IMR-90 (cell line): ENCODE results near the gene SDK1. TPM values are rescaled to one million over a fixed set of nuclear protein-coding genes. Genes with fewer than 3 reads are reported as not detected.

Source experiments
- ATAC-seq: fragments of 200-7000 bp; cut with Tn5 transposase; 2 replicates; pipeline ENCODE4 v1.9.1; 2020; ENCODE audit warnings: low read depth, mild to moderate bottlenecking, moderate library complexity
- BruUV-seq: library from RNA; stranded (reverse); fragments of 400-500 nt; replicated peaks from 2 replicates; lab custom pipeline; 2021; lab: Mats Ljungman, UMichigan
- CTCF ChIA-PET: fragments of 300-600 bp; formaldehyde crosslinking; extraction: SDS; loops from one replicate; lab custom pipeline; 2021; ENCODE audit warnings: antibody characterized with exemption; lab: Yijun Ruan, JAX
- POLR2A ChIA-PET: fragments of 300-600 bp; sonication (Branson Sonifier 250); formaldehyde crosslinking; loops from one replicate; lab custom pipeline; 2022; ENCODE audit warnings: antibody characterized with exemption; ENCODE audit not compliant: unreplicated experiment; lab: Charles Lee
- DNase-seq: peaks from one replicate; pipeline ENCODE4 v3.0.0; 2013
- H2AFZ ChIP-seq: replicated peaks from 2 replicates; pipeline ENCODE3; 2013; ENCODE audit warnings: low read length, mild to moderate bottlenecking; ENCODE audit not compliant: poor library complexity
- H2AK5ac ChIP-seq: 2 replicates; pipeline ENCODE4 v1.6.1; 2013; ENCODE audit warnings: low read depth, low read length, inconsistent platforms
- H2AK9ac ChIP-seq: replicated peaks from 2 replicates; pipeline ENCODE3; 2013; ENCODE audit warnings: mild to moderate bottlenecking, low read depth, low read length, moderate library complexity; ENCODE audit not compliant: poor library complexity
- H2BK120ac ChIP-seq: 2 replicates; pipeline ENCODE4 v1.6.1; 2013; ENCODE audit warnings: low read depth, low read length, inconsistent platforms
- H2BK15ac ChIP-seq: 3 replicates; pipeline ENCODE4 v1.6.1; 2013; ENCODE audit warnings: low read depth, low read length, inconsistent platforms
- H2BK20ac ChIP-seq: 2 replicates; pipeline ENCODE4 v1.6.1; 2013; ENCODE audit warnings: low read depth, mild to moderate bottlenecking, inconsistent platforms, low read length, moderate library complexity
- H2BK5ac ChIP-seq: 2 replicates; pipeline ENCODE4 v1.6.1; 2013; ENCODE audit warnings: mild to moderate bottlenecking, low read depth, low read length, inconsistent platforms; ENCODE audit not compliant: poor library complexity, severe bottlenecking
- H3K14ac ChIP-seq: replicated peaks from 2 replicates; pipeline ENCODE4 v1.6.1; 2013; ENCODE audit warnings: low read depth, low read length, inconsistent platforms
- H3K18ac ChIP-seq: 2 replicates; pipeline ENCODE4 v1.6.1; 2013; ENCODE audit warnings: low read depth, low read length, control low read depth
- H3K23ac ChIP-seq: 2 replicates; pipeline ENCODE4 v1.6.1; 2013; ENCODE audit warnings: low read depth, low read length, inconsistent platforms
- H3K27ac ChIP-seq: 2 replicates; pipeline ENCODE4 v1.5.1; 2013; ENCODE audit warnings: mild to moderate bottlenecking, control low read depth, low read length; ENCODE audit not compliant: insufficient read depth
- H3K27me3 ChIP-seq: 2 replicates; pipeline ENCODE4 v1.6.1; 2013; ENCODE audit warnings: low read length; ENCODE audit not compliant: control insufficient read depth, insufficient read depth
- H3K36me3 ChIP-seq: 2 replicates; pipeline ENCODE4 v1.6.1; 2013; ENCODE audit warnings: low read length, mixed read lengths; ENCODE audit not compliant: control insufficient read depth, insufficient read depth
- H3K4ac ChIP-seq: 2 replicates; pipeline ENCODE4 v1.6.1; 2013; ENCODE audit warnings: low read depth, low read length, inconsistent platforms
- H3K4me1 ChIP-seq: 2 replicates; pipeline ENCODE4 v1.6.1; 2013; ENCODE audit warnings: low read length, mixed read lengths; ENCODE audit not compliant: control insufficient read depth, insufficient read depth
- H3K4me2 ChIP-seq: 2 replicates; pipeline ENCODE4 v1.6.1; 2013; ENCODE audit warnings: low read depth, mild to moderate bottlenecking, control low read depth, low read length, moderate library complexity
- H3K4me3 ChIP-seq: 2 replicates; pipeline ENCODE4 v1.5.1; 2013; ENCODE audit warnings: low read depth, mild to moderate bottlenecking, control low read depth, low read length, moderate library complexity; ENCODE audit not compliant: insufficient read depth
- H3K56ac ChIP-seq: 2 replicates; pipeline ENCODE4 v1.6.1; 2013; ENCODE audit warnings: low read length, inconsistent platforms; ENCODE audit not compliant: insufficient read depth; ENCODE audit errors: extremely low read depth
- H3K79me1 ChIP-seq, 2 experiments: 2 replicates each; pipeline ENCODE4 v1.6.1; 2013; ENCODE audit warnings: low read length in 2 of 2, inconsistent platforms in 1 of 2, low read depth in 1 of 2
- H3K9ac ChIP-seq: 2 replicates; pipeline ENCODE4 v1.6.1; 2013; ENCODE audit warnings: low read depth, low read length, control low read depth
- H3K9me1 ChIP-seq: 2 replicates; pipeline ENCODE4 v1.6.1; 2013; ENCODE audit warnings: low read length, inconsistent platforms; ENCODE audit not compliant: insufficient read depth
- H3K9me3 ChIP-seq: 2 replicates; pipeline ENCODE4 v1.6.1; 2013; ENCODE audit warnings: low read length; ENCODE audit not compliant: control insufficient read depth, insufficient read depth
- H4K20me1 ChIP-seq: 2 replicates; pipeline ENCODE4 v1.6.1; 2013; ENCODE audit warnings: low read length, inconsistent platforms; ENCODE audit not compliant: insufficient read depth
- H4K5ac ChIP-seq: 2 replicates; pipeline ENCODE4 v1.6.1; 2013; ENCODE audit warnings: mild to moderate bottlenecking, low read depth, low read length, control low read depth
- H4K8ac ChIP-seq, 2 experiments: 2 replicates each; pipeline ENCODE4 v1.6.1; 2013; ENCODE audit warnings: low read depth in 2 of 2, low read length in 2 of 2, control low read depth in 1 of 2, inconsistent platforms in 1 of 2
- H4K91ac ChIP-seq: 2 replicates; pipeline ENCODE4 v1.6.1; 2013; ENCODE audit warnings: low read depth, low read length, inconsistent platforms; ENCODE audit not compliant: insufficient read depth
- MAFK ChIP-seq: IDR thresholded peaks from 2 replicates; pipeline ENCODE4 v1.6.1; 2012; ENCODE audit warnings: low read depth, low read length, improper control_type of control experiment
- MAZ ChIP-seq: IDR thresholded peaks from 2 replicates; pipeline ENCODE4 v1.6.1; 2012; ENCODE audit warnings: low read depth, mild to moderate bottlenecking, low read length, improper control_type of control experiment, moderate library complexity, borderline replicate concordance
- MXI1 ChIP-seq: IDR thresholded peaks from 2 replicates; pipeline ENCODE4 v1.6.1; 2012; ENCODE audit warnings: low read depth, mild to moderate bottlenecking, low read length, moderate library complexity, borderline replicate concordance
- NFE2L2 ChIP-seq: fragments of 150-350 bp; IDR thresholded peaks from 2 replicates; pipeline ENCODE4 v1.6.1; 2016; ENCODE audit warnings: low read depth, mild to moderate bottlenecking, low read length
- POLR2A ChIP-seq: IDR thresholded peaks from 2 replicates; pipeline ENCODE4 v1.6.1; 2012; ENCODE audit warnings: mild to moderate bottlenecking, low read depth, low read length
- RFX5 ChIP-seq: IDR thresholded peaks from 2 replicates; pipeline ENCODE4 v1.8.0; 2012; ENCODE audit warnings: low read depth, mild to moderate bottlenecking, low read length, moderate library complexity
- WGBS, 2 experiments: methylation state at CpG; one replicate each; pipeline versions ENCODE4 v1.1.5 to v1.1.7; 2013; ENCODE audit warnings: missing lambda C conversion rate in 2 of 2; ENCODE audit not compliant: insufficient read length in 1 of 2; ENCODE audit errors: extremely low coverage in 2 of 2; 5-methylcytosine and 5-hydroxymethylcytosine counted together
- dilution Hi-C: fragments of 300-500 bp; cut with HindIII; formaldehyde crosslinking; loops from one replicate; pipeline ENCODE4 v1.14.3; 2018; ENCODE audit warnings: low sequenced_read_pairs; ENCODE audit not compliant: unreplicated experiment
- in situ Hi-C: fragments of 300-500 bp; cut with MboI; formaldehyde crosslinking; loops from 3 replicates; pipeline ENCODE4 v1.14.3; 2019; ENCODE audit warnings: low sequenced_read_pairs, inconsistent platforms, mixed read lengths
- intact Hi-C: fragments of 100-400 bp; cut with micrococcal nuclease; formaldehyde crosslinking; loops from 2 replicates; pipeline ENCODE4 v1.10.0; 2022
- polyA plus RNA-seq, 3 experiments: library from polyadenylated mRNA; depleted of rRNA; stranded (reverse); fragments of >200 nt; gene quantifications; 2 replicates each; pipeline ENCODE4 v1.2.3, GENCODE V29; 2012; ENCODE audit warnings: low replicate concordance in 1 of 3
- total RNA-seq: library from RNA; depleted of rRNA; stranded (reverse); fragments of >200 nt; gene quantifications from 2 replicates; pipeline ENCODE4 v1.2.3, GENCODE V29; 2012
- TF ChIP-seq, protein P1 (sequence below): fragments of 150-350 bp; IDR thresholded peaks from 2 replicates; pipeline ENCODE4 v1.6.1; 2016; ENCODE audit warnings: low read depth, mild to moderate bottlenecking, low read length, moderate library complexity, borderline replicate concordance
- TF ChIP-seq, protein P2 (sequence below): conservative IDR thresholded peaks from 2 replicates; pipeline ENCODE4 v1.5.1; 2012; ENCODE audit warnings: mild to moderate bottlenecking, low read depth, low read length, improper control_type of control experiment

The SDK1 gene
- total and polyA plus RNA-seq, 2 of the 4 experiments (the other 2 are of a cell fraction): 1.5 to 1.6 TPM

DNA sequence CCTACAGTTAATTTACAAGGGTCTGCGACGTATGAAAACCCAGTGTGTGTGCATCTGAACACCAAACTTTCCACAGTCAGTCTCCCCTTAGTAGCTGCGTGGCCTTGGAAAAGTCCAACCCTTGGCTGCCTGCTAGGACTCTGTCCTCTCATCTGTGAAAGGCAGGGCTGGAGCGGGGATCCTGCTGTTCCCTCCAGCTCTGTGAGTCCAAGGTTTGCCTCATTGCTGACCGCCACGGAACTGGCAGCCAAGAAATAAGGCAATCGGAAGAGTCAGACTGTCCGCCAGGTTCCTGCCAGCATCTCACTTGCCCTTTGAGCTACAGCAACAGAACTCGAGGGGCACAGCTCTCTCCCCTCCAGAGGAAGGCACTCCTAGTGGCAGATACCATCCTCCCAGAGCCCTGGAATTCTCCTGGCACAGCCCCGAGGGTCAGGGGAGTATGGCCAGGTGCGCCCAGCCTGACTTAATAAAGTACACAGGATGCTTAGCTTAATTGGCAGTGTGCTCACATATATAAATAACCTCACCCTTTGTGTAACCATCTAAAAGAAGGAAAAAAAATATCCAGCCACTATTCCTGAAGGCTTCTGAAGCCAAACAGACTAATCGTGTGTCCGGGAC, 851.0 kb downstream of the SDK1 start:
- no peak overlapping the region for H3K4me3 ChIP-seq
- no peak overlapping the region for H2BK20ac ChIP-seq
- ATAC-seq (no peak), DNase-seq (no peak)
- no peaks in the 10 kb centered on the region for H3K9me1 ChIP-seq
- H3K9me3 ChIP-seq: peaks cover 3% of the 10 kb centered on the region; the same call in 1 of the 2 replicates
- H2AK5ac ChIP-seq: no peak overlapping the region
- H4K8ac ChIP-seq: no peak overlapping the region
- dilution Hi-C loops (no loop called here), in situ Hi-C loops (no loop called here), intact Hi-C loops (no loop called here)
- ChIA-PET POLR2A (no interaction called here), CTCF (no interaction called here)
- no peak overlapping the region for H3K4me2 ChIP-seq
- H3K14ac ChIP-seq: no peak overlapping the region
- H2BK15ac ChIP-seq: no peak overlapping the region
- H3K79me1 ChIP-seq: no peaks in the 10 kb centered on the region
- H3K27ac ChIP-seq: no peak overlapping the region
- H3K23ac ChIP-seq: no peak overlapping the region
- no peaks in the 10 kb centered on the region for H3K36me3 ChIP-seq
- H3K27me3 ChIP-seq: no peaks in the 10 kb centered on the region
- no TSS peak for BruUV-seq
- H2AK9ac ChIP-seq: no peak overlapping the region
- H3K18ac ChIP-seq: no peak overlapping the region
- H2AFZ ChIP-seq: no peak overlapping the region
- H4K91ac ChIP-seq: no peak overlapping the region
- no peak overlapping the region for H3K4ac ChIP-seq
- no peak overlapping the region for H4K5ac ChIP-seq
- H3K56ac ChIP-seq: no peak overlapping the region
- TF ChIP-seq MAFK: no peak
- no peak for TF ChIP-seq NFE2L2
- TF ChIP-seq MAZ: no peak
- TF ChIP-seq, protein P1, sequence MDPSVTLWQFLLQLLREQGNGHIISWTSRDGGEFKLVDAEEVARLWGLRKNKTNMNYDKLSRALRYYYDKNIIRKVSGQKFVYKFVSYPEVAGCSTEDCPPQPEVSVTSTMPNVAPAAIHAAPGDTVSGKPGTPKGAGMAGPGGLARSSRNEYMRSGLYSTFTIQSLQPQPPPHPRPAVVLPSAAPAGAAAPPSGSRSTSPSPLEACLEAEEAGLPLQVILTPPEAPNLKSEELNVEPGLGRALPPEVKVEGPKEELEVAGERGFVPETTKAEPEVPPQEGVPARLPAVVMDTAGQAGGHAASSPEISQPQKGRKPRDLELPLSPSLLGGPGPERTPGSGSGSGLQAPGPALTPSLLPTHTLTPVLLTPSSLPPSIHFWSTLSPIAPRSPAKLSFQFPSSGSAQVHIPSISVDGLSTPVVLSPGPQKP: no peak
- TF ChIP-seq RFX5: no peak
- TF ChIP-seq MXI1: no peak
- TF ChIP-seq, protein P2, sequence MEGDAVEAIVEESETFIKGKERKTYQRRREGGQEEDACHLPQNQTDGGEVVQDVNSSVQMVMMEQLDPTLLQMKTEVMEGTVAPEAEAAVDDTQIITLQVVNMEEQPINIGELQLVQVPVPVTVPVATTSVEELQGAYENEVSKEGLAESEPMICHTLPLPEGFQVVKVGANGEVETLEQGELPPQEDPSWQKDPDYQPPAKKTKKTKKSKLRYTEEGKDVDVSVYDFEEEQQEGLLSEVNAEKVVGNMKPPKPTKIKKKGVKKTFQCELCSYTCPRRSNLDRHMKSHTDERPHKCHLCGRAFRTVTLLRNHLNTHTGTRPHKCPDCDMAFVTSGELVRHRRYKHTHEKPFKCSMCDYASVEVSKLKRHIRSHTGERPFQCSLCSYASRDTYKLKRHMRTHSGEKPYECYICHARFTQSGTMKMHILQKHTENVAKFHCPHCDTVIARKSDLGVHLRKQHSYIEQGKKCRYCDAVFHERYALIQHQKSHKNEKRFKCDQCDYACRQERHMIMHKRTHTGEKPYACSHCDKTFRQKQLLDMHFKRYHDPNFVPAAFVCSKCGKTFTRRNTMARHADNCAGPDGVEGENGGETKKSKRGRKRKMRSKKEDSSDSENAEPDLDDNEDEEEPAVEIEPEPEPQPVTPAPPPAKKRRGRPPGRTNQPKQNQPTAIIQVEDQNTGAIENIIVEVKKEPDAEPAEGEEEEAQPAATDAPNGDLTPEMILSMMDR: no peak
- TF ChIP-seq POLR2A: no peak
- no peaks in the 10 kb centered on the region for H3K4me1 ChIP-seq
- 78% methylated on average over 5 of the region's 13 CpGs; no CpG with 5 or more reads in 1 of the 2 experiments for WGBS, 2 experiments
- no peak overlapping the region for H2BK120ac ChIP-seq
- no peak overlapping the region for H2BK5ac ChIP-seq
- H3K9ac ChIP-seq: no peak overlapping the region
- H4K20me1 ChIP-seq: no peaks in the 10 kb centered on the region
